GM19238 (cell line): ENCODE measurements around the gene HACD3.
"Not testable (repeated sequence)": the region's sequence is repeated elsewhere in the genome, so short reads cannot be mapped to it uniquely, and the experiment has no call there.

Source experiments
- DNase-seq: peaks from one replicate; pipeline ENCODE4 v3.0.0; 2011; ENCODE audit warnings: low spot score; ENCODE audit not compliant: insufficient read length

The HACD3 gene

DNA sequence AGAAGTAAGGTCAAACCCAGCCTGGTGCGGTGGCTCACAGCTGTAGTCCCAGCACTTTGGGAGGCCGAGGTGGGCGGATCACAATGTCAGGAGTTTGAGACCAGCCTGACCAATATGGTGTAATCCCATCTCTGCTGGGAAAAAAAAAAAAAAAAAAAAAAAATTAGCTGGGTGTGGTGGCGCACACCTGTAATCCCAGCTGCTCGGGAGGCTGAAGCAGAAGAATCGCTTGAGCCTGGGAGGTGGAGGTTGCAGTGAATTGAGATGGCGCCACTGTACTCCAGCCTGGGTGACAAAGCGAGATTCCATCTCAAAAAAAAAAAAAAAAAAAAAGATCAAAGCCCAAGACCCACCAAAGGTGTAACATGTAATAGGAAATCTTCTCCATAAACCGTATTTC, 19.0 kb downstream of the HACD3 start:
- not testable (repeated sequence) for DNase-seq

DNA sequence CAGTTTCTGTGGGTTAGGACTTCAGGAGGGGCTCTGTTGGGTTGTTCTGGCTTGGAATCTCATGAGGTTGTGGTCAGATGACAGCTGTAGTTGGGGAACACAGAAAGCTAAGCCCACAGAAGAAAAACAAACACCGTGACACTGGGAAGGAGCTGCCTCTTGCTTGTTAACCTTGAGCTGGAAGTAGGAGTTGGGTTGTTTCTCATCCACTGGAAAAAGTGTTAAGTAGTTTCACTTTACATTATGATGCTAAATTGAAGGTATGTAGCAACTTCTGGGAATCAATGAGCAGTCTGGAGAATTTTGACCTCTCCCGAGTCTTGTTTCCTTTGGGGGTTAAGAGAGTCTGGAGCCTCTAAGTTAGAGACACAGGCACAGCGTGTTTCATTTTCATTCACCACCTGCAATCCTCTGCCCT, 20.4 kb downstream of the HACD3 start:
- DNase-seq: no peak

DNA sequence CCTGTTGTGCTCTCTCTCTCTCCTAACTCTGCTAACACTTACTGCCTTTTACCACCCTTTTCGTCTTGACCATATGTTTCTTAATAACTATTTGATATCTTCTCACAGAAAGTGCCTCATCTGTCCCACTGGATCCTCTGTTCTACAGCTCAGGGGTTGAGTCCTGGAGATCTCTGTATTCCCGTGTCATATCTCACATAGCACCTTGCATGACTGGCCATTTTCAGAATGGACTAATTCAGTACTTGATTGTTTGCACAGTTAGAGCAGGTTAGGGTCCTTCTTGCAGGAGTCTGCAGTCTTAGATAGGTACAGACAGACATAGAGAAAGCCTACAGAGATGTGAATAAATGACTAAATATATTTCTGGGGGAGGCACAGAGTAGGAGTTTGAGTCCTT, 20.9 kb downstream of the HACD3 start:
- DNase-seq: no peak

DNA sequence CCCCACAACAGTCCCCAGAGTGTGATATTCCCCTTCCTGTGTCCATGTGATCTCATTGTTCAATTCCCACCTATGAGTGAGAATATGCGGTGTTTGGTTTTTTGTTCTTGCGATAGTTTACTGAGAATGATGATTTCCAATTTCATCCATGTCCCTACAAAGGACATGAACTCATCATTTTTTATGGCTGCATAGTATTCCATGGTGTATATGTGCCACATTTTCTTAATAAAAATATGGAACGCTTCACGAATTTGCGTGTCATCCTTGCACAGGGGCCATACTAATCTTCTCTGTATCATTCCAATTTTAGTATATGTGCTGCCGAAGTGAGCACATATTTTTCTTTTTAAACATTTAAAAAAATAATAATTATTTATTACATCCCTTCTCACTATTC, 22.6 kb downstream of the HACD3 start:
- DNase-seq: not testable (repeated sequence)

DNA sequence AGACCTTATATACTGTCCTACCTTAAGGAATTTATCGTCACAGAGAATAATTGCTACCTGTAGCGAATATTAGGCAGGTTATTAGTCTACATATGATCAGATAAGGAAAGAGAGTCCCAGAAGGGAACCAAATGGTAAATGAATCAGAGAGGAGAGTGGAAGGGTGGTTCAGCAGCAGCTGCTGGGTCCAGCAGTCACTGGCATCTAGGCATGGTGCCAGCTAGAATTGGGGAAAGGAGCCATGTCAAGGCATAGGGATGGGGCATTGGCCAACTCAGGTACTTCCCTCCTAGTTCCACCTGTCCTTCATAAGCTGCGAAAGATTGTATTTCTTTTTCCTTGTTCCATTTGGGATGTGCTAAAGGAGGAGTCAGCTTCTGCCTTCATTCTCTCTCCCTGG, 23.4 kb downstream of the HACD3 start:
- DNase-seq: no peak

DNA sequence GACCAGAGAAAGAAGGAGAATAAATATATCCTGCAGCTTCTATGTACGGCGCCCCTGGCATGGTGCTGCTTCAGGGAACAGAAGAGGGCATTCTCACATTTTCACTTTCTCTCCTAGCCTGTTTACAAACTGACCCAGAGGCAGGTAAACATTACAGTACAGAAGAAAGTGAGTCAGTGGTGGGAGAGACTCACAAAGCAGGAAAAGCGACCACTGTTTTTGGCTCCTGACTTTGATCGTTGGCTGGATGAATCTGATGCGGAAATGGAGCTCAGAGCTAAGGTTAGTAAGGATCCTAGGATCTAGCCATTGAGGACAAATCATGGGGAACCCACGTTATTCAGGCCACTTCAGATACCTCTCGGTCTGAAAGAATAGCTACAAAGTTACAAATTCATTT, 26.4 kb downstream of the HACD3 start:
- DNase-seq: no peak

DNA sequence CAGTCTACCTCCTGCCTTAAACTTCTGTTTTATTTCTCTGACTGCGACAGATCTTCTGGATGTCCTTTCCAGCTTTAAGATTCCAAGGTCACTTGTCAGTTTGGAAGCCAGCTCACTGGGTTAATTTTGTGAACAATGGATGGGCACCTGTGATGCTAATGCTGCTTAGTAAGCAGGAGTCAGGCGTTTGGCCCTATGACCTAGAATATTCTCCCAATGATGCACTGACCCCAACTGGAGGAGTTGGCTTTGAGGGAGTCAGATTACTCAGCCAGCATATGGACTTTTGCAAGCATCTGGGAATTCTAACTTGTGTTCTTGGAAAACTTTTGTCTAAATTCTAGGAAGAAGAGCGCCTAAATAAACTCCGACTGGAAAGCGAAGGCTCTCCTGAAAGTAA, 28.1 kb downstream of the HACD3 start:
- no peak for DNase-seq

DNA sequence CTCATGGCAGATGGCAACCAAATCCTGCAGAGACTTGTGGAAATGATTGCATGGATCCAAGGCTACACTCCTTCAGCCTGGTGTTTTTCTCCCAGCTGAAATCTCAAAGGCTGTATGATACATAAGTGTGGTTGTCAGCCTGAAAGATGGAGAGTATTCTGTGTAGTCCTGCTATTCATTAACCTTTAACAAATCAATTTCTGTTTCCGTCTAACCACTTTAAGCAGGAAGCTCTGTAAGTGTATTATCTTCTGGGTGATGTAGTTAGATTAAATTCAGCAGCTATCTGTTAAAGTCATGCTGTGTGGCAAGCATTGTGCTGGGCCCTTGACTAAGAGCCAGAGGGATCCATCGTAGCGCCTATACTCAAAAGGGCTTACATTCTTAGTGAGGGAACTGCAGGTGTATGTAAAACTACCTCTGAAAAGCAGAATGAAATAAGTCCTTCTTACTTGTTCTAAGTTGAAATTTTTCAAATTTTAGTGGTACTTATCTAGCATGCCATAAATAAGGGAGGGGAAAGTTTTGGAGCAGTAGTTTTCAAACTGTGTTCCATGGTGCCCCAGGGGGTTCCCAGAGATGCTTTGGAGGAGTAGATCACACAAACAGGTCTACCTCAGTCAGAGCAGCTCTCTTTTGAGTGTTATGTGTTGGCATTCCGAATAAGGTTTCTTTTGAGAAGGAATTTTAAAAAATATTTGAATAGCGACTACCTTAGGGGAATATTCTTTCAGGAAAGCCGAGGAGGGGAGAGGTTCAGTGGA, 28.9 kb downstream of the HACD3 start:
- DNase-seq: no peak

DNA sequence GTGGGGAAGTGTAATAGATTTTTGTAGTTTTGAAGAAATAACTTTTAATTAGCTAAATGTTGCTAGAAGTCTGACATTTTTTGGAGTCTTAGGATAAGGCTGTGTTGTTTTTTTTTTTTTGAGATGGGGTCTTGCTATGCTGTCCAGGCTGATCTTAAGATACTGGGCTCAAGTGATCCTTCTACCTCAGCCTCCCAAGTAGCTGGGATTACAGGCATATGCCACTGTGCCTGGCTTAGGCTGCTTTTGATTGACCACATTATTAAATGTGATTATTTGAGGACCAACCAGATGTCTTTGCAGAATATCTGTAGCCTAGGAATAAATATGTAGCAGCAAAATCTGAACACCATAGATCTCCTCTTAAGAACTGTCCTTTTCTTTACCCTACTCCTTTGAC, 29.7 kb downstream of the HACD3 start:
- DNase-seq: no peak

DNA sequence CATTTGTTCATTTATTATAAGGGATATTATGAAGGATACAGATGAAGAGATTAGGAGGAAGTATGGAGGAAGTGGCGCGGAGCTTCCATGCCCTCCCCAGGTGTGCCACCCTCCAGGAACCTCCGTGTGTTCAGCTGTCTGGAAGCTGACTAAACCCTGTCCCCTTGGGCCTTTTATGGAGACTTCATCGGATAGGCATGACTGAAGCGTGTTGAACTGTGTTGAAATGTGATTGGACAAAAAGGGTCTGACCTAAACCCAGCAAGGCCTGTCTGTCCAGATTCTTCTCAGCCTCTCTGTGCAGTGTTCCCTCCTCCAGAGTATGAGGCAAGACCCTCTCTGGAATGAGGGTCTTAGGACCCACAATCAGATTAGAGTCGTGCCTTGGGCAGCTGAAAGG, 31.7 kb downstream of the HACD3 start:
- no peak for DNase-seq

DNA sequence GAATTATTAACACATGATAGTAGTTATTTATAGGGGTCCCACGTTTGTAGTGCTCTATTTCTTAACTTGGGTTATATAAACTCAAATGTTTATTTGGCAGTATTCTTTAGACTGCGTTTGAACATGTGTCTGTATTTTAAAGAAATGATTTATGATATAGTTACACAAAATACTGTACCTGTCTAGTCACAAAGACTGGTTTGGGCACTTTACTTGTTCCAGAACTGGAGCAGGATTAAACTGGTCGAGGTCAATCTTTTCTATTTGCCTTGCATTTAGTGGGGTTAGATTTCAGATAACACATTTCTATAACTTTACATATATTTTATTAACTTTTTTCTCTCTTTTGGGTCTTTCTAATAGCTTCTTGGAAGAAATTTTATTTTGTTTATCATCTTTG, 39.5 kb downstream of the HACD3 start:
- no peak for DNase-seq

DNA sequence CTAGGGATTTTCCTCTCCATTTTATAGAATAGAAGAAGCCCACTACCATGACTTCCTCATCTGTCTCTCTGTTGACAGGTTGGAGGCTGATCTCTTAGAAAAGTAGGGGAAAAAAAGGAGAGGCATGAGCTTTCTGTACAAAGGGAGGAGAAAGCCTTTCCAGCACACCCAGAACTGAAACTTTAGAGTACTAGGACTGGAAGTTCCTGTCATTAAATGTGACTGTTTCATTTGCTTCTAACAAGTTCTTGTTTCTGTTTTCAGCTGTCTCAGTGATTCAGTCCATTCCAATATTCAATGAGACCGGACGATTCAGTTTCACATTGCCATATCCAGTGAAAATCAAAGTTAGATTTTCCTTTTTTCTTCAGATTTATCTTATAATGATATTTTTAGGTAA, 41.7 kb downstream of the HACD3 start:
- no peak for DNase-seq

DNA sequence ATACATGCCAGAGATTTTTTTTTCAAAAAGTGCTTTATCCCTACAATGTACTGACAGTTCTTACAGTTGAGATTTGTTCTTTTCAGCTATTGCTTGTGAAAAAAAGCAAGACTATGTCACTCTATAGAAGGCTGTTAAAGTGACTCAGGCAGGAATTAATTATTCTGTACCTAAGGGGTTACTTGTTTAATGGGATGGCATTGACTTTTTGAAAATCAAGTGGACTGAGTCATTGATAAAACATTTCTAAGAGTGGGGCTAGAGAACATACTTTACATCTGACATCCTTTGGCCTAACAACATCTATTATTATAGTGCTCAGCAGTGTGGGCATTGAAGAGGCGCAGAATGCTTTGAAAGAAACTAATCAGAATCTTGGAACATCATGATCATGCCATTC, 46.4 kb downstream of the HACD3 start:
- no peak for DNase-seq

DNA sequence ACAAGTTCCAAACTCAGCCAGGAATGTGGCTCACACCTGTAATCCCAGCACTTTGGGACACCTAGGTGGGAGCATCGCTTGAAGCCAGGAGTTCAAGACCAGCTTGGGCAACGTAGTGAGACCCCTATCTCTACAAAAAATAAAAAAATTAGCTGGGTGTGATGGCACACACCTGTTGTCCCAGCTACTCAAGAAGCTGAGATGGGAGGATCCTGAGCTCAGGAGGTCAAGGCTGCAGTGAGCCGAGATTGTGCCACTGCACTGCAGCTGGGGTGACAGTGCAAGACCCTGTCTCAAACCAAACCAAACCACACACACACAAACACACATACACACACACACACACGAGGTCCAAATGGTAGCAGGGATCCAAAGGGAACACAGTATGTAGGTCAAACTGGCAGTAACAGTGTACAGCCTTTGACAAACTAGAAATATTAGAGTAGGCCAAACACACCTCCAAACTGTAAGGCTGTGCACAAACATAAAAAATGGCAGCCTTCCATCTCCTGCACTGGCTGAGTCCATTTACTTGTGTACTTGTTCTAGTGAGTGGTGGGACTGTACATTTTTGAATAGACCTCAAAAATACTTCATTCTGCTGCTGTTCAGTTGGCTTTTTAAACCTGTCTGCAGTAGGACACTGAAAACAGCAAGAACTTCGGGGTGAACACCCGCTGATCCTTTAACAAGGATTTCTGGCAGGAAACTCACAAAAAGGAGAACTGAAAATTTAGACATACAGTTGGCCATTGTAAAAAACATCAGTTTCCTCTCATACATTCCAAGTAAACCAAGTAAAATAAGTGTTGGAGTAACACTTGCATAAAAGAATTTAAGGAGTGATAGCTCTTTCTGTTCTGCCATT, 47.1 kb downstream of the HACD3 start:
- DNase-seq: no peak

DNA sequence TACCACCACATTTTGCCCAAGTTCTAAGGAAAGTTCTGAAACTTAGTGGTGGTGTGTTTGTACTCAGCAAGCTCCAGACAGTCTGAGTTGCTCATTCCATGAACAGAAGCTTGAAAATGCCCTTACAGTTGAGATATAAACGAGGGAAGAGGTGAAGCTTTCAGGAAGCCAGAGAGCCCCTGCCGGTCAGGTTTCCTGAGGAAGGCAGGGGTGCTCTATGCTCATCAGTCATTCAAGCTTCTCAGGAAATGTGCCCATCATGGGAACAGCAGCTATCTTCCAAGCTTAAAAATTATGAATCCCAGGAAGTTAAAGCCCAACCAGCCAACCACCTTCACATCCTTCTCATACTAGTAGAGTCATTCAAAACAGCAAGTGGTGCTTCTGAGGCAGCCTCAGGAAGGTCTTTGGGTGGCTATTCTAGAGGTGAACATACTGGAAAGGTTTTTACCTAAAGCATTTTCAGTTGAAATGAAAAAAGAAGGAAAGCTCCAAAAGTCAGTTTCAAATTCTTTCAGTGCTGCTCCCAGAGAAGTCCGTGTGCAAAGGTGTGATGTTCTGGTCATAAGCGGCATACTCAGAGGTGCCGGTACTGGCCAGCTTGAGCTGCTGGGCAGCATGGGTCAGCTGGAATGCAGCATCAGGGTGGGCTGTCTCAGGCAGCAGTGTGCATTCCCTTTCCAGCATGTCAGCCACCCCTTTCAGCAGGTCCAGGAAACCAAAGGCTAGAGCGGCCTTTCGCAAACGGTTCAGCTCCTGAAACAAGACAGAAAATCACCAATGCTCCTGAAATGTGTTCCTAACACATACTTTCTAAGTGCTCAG, 48.9 kb downstream of the HACD3 start:
- DNase-seq: no peak

DNA sequence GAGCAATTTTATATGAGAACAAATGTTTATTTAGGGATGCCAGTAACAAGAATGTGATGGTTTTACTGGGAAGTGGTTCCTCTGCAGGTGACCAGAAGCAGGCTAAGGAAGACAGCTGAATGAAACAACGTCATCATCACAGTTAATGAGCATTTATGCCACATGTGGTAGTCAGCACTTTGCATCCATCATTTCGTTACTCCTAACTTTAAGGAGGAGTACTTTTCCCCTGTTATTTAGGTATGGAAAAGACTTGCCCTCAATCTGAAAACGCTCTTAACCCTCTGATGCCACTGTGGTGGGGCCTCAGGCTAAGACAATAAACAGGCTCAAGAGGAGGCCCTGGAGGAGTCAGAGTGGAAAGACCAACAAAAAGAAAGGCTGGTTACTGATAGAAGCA, 49.5 kb downstream of the HACD3 start:
- no peak for DNase-seq

DNA sequence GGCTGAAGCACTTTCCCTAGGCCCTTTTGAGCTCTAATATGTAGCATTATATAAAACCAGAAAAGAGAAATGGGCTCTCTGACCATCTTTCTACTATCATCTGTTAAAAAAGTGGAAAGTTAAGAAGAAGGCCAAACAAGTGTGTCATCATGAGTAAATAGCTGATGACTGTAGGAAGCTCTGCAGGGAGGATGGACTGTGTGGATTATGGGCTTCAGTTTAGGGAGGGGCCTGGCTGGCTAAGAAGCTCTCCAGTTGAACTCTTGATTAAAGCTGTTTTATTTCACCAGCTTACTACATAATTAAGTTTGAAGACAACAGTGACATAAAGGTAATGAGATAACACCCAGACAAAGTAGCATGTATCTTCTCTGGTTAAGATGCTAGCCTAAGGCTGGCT, 50.0 kb downstream of the HACD3 start:
- no peak for DNase-seq

DNA sequence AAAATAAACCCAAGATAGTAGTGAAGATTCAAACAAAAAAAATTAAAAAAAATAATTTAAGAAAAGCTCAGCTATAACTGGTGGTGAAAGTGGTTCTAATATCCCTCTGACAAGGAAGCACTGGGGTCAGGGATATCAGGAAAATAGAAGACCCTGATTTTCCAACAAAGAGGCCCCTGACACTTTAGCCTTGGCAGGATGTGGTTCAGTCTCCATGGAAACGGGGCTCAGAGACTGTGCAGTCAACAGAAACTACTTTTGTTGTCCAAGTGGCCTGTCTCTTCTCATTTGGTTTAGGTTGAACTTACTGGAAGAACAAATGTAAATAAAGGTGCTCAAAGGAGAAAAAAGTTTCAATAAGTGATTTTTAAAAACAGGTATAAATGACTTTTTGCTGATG, 53.4 kb downstream of the HACD3 start:
- peak; percentile 44 for DNase-seq

DNA sequence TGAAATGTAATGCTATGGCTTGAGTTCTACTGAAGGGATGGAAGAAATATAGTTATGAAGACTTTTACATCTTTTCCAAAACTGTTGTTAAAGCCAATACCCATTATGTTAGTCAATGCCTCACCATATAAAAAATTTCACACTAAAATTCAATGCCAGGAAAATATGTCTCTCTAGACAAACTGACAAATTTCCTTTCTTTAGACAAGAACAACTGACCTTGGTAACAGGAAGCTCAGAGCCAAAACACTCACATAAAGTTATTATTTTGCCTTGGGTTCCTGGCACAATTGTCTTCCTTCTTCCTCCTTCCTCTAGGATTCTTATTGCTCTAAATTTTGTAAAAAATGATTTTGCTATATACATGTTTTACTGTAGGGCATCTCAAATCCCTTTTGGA, 54.0 kb downstream of the HACD3 start:
- no peak for DNase-seq

DNA sequence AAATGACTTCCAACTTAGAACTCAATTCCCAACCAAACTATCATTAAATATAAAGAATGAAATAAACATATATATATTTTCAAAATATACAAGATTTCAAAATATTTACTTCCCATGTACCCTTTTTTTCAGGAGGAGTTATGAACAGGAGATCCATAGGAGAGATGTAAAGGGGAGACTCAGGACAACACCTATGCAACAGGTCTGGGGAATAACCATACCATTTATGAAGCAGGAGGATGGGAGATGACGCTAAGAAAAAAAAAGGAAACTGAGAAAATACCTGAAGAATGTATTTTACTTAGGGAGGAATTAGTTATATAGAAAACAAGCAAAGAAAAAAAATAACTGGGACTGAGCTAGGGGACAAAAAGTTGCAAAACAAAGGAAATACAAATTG, 56.8 kb downstream of the HACD3 start:
- no peak for DNase-seq

DNA sequence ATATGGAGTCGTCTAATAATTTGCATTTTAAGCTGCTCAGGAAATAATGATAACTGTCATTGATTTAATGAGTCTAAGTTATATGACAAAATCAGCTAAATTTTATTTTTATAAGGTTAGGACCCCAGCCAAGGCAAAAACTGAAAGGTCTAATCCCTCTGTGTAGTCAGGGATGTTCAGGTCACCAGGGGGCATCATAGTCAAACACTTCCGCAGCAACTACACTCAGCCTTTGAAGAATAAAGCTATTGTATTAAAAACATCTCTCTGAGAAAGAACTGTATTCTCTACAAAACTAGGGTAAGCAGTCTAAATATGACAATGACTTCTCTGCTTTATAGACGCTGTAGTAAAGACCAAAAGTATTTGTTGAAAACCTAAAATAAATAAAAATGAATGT, 65.7 kb downstream of the HACD3 start:
- DNase-seq: no peak

DNA sequence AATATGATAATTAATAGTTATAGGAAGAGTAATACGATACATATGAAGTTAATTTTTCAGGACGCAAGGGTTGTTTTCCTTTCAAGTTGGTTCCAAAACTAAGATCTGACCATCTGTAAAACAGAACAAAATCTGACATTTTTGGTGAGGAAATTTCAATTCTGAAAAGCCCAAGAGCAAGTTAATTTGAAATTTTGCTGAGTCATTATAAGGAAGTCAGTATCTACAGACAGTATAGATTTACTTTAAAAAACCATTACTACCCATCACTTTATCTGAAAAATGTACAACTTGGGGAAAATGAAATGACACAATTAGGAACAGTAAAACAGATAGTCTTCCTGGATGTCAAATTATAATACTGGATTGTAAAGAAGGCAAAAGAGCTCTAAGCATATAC, 68.2 kb downstream of the HACD3 start:
- DNase-seq: no peak
